HEK293T (cell line): ENCODE measurements around the gene TLK2.
"Not testable (repeated sequence)": the region's sequence is repeated elsewhere in the genome, so short reads cannot be mapped to it uniquely, and the experiment has no call there.

ENCODE experiments used
- FOXM1 ChIP-seq: fragments of 450-650 bp; IDR thresholded peaks from 2 replicates; pipeline ENCODE4 v1.6.1; 2017; ENCODE audit warnings: mild to moderate bottlenecking, borderline replicate concordance
- HDGF ChIP-seq: fragments of 450-650 bp; IDR thresholded peaks from 2 replicates; pipeline ENCODE4 v1.6.1; 2017; ENCODE audit warnings: antibody characterized with exemption, borderline replicate concordance
- L3MBTL2 ChIP-seq: fragments of 450-650 bp; conservative IDR thresholded peaks from 2 replicates; pipeline ENCODE4 v1.6.1; 2016; ENCODE audit warnings: mild to moderate bottlenecking
- NFRKB ChIP-seq: fragments of 450-650 bp; IDR thresholded peaks from 2 replicates; pipeline ENCODE4 v1.6.1; 2016; ENCODE audit warnings: mild to moderate bottlenecking, moderate library complexity
- SP1 ChIP-seq: fragments of 450-650 bp; IDR thresholded peaks from 2 replicates; pipeline ENCODE4 v1.6.1; 2017

GRCh38 chr17:62510247-62510819 lies 31.7 kb downstream of the TLK2 start:
- TF ChIP-seq SP1, FOXM1, HDGF, L3MBTL2, NFRKB: not testable (repeated sequence)
